Epithelial cell of prostate (primary cell): ENCODE results near the gene ASL.
"Not testable (repeated sequence)": the region's sequence is repeated elsewhere in the genome, so short reads cannot be mapped to it uniquely, and the experiment has no call there.

Experiments
- DNase-seq: peaks from one replicate; pipeline ENCODE4 v3.0.0-alpha.2; 2011; ENCODE audit warnings: low read depth, low spot score
- H3K27ac ChIP-seq: fragments of 450-650 bp; 2 replicates; pipeline ENCODE4 v1.5.1; 2017; ENCODE audit warnings: mild to moderate bottlenecking

Gene ASL

DNA sequence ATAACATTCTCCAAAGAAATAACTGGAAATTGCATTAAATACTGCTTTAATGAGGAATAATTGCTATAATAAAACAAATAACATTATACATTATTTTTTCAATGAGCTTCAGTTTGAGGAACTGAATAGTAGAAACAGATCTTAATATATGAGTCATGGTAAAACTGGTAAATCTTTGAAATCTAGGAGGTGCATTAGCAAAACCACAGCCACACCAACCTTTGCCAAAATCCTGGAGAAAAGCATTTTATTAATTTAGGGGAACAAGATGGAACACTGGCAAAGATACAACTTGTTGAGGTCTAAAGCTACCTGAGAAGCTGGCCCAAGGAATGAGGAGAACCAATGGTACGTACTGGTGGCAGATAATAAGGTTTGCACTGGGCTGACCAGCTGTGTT lies 5.4 kb upstream of the ASL start:
- no peak for DNase-seq
- no peak overlapping the region for H3K27ac ChIP-seq

DNA sequence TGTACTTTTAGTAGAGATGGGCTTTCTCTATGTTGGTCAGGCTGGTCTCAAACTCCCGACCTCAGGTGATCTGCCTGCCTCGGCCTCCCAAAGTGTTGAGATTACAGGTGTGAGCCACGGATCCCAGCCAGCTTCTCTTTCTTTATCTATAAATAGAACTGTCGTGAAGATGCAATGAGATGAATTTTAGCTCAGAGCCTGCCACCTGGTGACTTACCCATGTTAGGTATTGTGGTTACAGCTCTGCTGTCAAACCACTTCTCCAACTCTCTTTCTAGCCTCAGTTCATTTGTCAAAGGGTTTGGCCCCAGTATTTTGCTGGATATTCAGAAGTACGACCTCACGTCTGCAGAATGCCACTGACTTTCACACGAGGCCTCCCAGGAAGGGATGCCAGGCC lies 3.4 kb upstream of the ASL start:
- DNase-seq, H3K27ac ChIP-seq: not testable (repeated sequence)

- DNase-seq, result no peak
- peak overlapping the region; percentile 36 for H3K27ac ChIP-seq
Measured at GRCh38 chr7:66076462-66077329, 1.1 kb downstream of the ASL start.

GRCh38 chr7:66078067-66078466 lies 2.4 kb downstream of the ASL start:
- DNase-seq, result no peak

DNA sequence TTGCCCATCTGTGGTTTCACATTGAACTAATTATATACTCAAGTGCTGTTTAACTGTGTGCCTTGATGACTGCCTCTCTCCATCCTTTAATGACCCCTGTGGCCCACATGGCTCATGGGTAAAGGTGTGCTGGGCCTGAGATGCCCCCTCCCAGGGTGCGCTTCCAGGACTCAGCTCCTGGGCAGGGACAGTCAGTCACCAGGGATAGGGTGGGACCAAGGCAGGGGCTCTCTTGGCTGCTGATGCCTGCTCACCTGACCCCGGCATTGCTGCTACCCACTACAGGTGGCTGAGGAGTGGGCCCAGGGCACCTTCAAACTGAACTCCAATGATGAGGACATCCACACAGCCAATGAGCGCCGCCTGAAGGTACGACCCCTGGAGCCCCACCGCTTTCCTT lies 6.5 kb downstream of the ASL start:
- H3K27ac ChIP-seq, result no peak overlapping the region
- DNase-seq, result no peak

More at GRCh38 chr7:66078067-66078466, 2.4 kb downstream of the ASL start:
- H3K27ac ChIP-seq, result no peak overlapping the region

DNA sequence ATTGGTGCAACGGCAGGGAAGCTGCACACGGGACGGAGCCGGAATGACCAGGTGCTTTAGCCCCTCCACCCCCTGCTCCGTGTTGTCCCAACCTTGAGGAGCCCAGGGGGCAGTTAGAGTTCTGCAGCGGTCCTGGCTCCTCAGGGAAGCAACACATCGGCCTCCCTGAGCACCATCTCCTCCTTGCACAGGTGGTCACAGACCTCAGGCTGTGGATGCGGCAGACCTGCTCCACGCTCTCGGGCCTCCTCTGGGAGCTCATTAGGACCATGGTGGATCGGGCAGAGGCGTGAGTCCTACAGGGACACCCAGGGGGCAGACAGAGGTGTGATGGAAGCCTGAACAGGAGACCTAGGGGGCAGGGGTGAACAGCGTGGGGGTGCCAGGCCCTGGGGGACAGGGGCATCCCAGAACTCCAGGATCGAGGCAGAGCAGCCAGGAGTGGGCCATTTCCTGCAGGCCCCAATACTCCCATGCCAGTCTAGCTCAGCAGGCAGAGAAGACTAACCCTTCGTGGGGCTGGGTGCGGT lies 7.3 kb downstream of the ASL start:
- H3K27ac ChIP-seq, result no peak overlapping the region
- DNase-seq, result no peak

- no peak for DNase-seq
- H3K27ac ChIP-seq, result no peak overlapping the region
Measured at GRCh38 chr7:66083677-66084076, 8.1 kb downstream of the ASL start.

GRCh38 chr7:66088861-66089838 lies 13.5 kb downstream of the ASL start:
- H3K27ac ChIP-seq, result no peak overlapping the region
- DNase-seq, result no peak

DNA sequence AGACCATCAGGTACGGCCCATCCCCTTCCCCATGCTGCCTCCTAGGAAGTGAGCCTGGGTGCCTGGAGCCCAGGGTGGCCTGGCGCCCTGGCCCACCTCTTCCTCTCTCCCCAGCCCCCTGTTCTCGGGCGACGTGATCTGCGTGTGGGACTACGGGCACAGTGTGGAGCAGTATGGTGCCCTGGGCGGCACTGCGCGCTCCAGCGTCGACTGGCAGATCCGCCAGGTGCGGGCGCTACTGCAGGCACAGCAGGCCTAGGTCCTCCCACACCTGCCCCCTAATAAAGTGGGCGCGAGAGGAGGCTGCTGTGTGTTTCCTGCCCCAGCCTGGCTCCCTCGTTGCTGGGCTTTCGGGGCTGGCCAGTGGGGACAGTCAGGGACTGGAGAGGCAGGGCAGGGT lies 17.0 kb downstream of the ASL start:
- no peak overlapping the region for H3K27ac ChIP-seq
- no peak for DNase-seq

DNA sequence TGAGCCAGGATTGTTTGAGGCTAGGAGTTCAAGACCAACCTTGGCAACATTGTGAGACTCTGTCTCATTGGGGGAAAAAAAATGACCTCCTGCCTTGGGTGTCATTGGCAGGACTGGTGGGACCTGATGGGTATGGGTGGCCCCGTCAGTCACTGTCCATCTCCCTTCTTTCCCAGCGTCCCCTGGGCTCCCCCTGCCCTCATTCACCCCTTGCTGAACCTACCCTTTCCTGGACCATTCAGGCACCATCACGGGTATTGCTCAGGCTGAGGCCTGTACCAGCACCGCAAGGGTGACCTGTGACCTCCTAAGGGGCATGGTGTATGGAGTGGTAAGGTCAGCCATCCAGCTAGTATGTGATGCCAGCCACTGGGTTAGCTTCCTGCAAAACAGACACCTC lies 19.4 kb downstream of the ASL start:
- H3K27ac ChIP-seq, result no peak overlapping the region
- no peak for DNase-seq

DNA sequence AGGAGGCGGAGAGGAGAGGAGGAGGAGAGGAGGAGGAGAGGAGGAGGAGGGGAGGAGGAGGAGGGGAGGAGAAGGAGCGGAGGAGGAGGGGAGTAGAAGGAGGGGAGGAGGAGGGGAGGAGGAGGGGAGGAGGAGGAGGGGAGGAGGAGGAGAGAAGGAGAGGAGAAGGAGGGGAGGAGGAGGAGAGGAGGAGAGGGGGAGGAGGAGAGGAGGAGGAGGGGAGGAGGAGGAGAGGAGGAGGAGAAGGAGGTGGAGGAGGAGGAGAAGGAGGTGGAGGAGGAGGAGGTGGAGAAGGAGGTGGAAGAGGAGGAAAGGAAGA lies 23.6 kb downstream of the ASL start:
- H3K27ac ChIP-seq, result peak overlapping the region; percentile 90
- no peak for DNase-seq

DNA sequence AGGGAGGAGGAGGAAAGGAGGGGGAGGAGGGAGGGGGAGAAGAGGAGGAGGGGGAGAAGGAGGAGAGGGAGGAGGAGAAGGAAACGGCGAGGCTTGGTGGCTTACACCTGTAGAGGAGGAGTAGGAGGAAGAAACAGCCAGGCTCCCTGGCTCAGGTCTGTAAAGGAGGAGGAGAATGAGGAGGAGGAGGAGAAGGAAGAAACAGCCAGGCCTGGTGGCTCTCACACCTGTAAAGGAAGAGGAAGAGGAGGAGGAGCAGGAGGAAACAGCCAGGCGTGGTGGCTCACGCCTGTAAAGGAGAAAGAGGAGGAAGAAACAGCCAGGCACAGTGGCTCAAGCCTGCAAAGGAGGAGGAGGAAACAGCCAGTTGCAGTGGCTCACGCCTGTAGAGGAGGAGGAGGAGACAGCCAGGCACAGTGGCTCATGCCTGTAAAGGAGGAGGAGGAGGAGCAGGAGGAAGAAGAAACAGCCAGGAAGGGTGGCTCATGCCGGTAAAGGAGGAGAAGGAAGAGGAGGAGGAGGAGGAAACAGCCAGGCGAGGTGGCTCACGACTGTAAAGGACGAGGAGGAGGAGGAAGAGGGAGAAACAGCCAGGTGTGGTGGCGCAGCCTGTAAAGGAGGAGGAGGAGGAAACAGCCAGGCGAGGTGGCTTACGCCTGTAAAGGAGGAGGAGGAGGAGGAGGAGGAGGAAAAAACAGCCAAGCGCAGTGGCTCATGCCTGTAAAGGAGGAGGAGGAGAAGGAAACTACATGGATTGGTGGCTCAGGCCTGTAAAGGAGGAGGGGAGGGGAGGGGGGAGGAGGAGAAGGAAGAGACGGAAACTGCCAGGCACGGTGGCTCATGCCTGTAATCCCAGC lies 24.2 kb downstream of the ASL start:
- DNase-seq, result peak; percentile 88
- H3K27ac ChIP-seq, result peak overlapping the region; percentile 90

- peak overlapping the region; percentile 90 for H3K27ac ChIP-seq
- no peak for DNase-seq
Measured at GRCh38 chr7:66100408-66101050, 24.9 kb downstream of the ASL start.

- H3K27ac ChIP-seq, DNase-seq: not testable (repeated sequence)
Measured at GRCh38 chr7:66102168-66102567, 26.5 kb downstream of the ASL start.

GRCh38 chr7:66103994-66104393 lies 28.4 kb downstream of the ASL start:
- peak overlapping the region; percentile 33 for H3K27ac ChIP-seq
- not testable (repeated sequence) for DNase-seq

- no peak for DNase-seq
Measured at GRCh38 chr7:66105263-66105748, 29.7 kb downstream of the ASL start.

DNA sequence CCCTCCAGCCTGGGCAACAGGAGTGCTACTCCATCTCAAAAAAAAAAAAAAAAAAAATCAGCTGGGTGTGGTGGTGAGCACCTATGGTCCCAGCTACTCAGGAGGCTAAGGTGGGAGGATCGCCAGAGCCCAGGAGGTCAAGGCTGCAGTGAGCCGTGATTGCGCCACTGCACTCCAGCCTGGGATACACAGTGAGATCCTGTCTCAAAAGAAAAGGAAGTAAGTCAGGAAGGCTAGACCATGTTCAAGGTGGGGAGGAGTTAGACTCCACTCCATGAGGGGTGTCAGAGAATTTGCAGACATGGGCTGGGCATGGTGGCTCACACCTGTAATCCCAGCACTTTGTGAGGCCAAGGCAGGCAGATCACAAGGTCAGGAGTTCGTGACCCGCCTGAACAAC lies 32.8 kb downstream of the ASL start:
- DNase-seq, H3K27ac ChIP-seq: not testable (repeated sequence)

More at GRCh38 chr7:66105263-66105748, 29.7 kb downstream of the ASL start:
- no peak overlapping the region for H3K27ac ChIP-seq

GRCh38 chr7:66110856-66111255 lies 35.2 kb downstream of the ASL start:
- DNase-seq, result peak; percentile 52
- peak overlapping the region; percentile 48 for H3K27ac ChIP-seq
